ENCODE measurements around the gene EREG. TPM values are rescaled to one million over a fixed set of nuclear protein-coding genes. Genes with fewer than 3 reads are reported as not detected.

The EREG gene
- total RNA-seq, 1 experiment from 2014 or later, result 498 TPM

- Histone ChIP-seq H3K4me1 (ENCODE audit: control insufficient read depth in 1 of 2, insufficient read depth in 2 of 2, low read length in 2 of 2) (peaks cover 9 to 18% of the 10 kb centered on the region in 2 experiments; a peak in 3 of 4 replicates), H2AFZ (ENCODE audit: low read depth, low read length, poor library complexity, severe bottlenecking) (peak overlapping the region; percentile 37), H3K4me2 (ENCODE audit: low read length) (no peak overlapping the region), H3K27me3 (ENCODE audit: insufficient read depth, low read length) (no peaks in the 10 kb centered on the region), H3K9me2 (ENCODE audit: insufficient read depth) (no peaks in the 10 kb centered on the region), H4K20me1 (ENCODE audit: insufficient read depth) (no peaks in the 10 kb centered on the region), H3K9me3 (ENCODE audit: control insufficient read depth in 1 of 2, insufficient read depth in 1 of 2, low read depth in 1 of 2, low read length in 2 of 2) (no peaks in the 10 kb centered on the region), H3K9ac (ENCODE audit: low read length) (no peak overlapping the region), H3K36me3 (ENCODE audit: control insufficient read depth in 1 of 2, insufficient read depth in 2 of 2, low read length in 2 of 2) (no peaks in the 10 kb centered on the region), H3K27ac (ENCODE audit: low read depth, low read length) (no peak overlapping the region), H3K79me2 (ENCODE audit: insufficient read depth, low read length) (no peaks in the 10 kb centered on the region), H3K4me3 (replicated peaks in 1 of 2; ENCODE audit: low read depth in 1 of 2, low read length in 2 of 2) (no peak overlapping the region)
- ChIA-PET RAD21 (ENCODE audit: low non-redundant PET in 1 of 2, low total read pairs in 2 of 2, uncharacterized antibody in 2 of 2, unreplicated experiment in 2 of 2) (no interaction called here), CTCF (no interaction called here), POLR2A (no interaction called here)
- intact Hi-C loops (cut with micrococcal nuclease), result no loop called here
- BruUV-seq (replicated peaks), result no TSS peak
- ATAC-seq, result no peak
- TF ChIP-seq RAD21 (IDR thresholded peaks at IDR 0.05; ENCODE audit: low read depth), result no peak
- no peak for TF ChIP-seq SRF (IDR thresholded peaks at IDR 0.05; ENCODE audit: low read depth)
- no peak for TF ChIP-seq SIN3A (IDR thresholded peaks at IDR 0.05; ENCODE audit: low read depth)
- DNase-seq (ENCODE audit: low read depth, low spot score), result no peak
Observed at GRCh38 chr4:74433043-74433442, 68.1 kb downstream of the EREG start.

GRCh38 chr4:74433541-74434172, 68.7 kb downstream of the EREG start:
- H3K4me1 ChIP-seq (ENCODE audit: control insufficient read depth in 1 of 2, insufficient read depth in 2 of 2, low read length in 2 of 2), result peaks cover 4 to 12% of the 10 kb centered on the region in 2 experiments; a peak in 3 of 4 replicates
- ChIA-PET POLR2A (no interaction called here), CTCF (no interaction called here), RAD21 (ENCODE audit: low non-redundant PET in 1 of 2, low total read pairs in 2 of 2, uncharacterized antibody in 2 of 2, unreplicated experiment in 2 of 2) (no interaction called here)
- no TSS peak for BruUV-seq (replicated peaks)
- no peaks in the 10 kb centered on the region for H3K36me3 ChIP-seq (ENCODE audit: control insufficient read depth in 1 of 2, insufficient read depth in 2 of 2, low read length in 2 of 2)
- ATAC-seq (peak; percentile 32; the same call in 1 of the 2 replicates), DNase-seq (ENCODE audit: low read depth, low spot score) (no peak)
- intact Hi-C loops (cut with micrococcal nuclease), result no loop called here
- no peaks in the 10 kb centered on the region for H3K79me2 ChIP-seq (ENCODE audit: insufficient read depth, low read length)
- no peak overlapping the region for H3K9ac ChIP-seq (ENCODE audit: low read length)
- H3K4me3 ChIP-seq (replicated peaks in 1 of 2; ENCODE audit: low read depth in 1 of 2, low read length in 2 of 2), result no peak overlapping the region
- no peaks in the 10 kb centered on the region for H4K20me1 ChIP-seq (ENCODE audit: insufficient read depth)
- no peaks in the 10 kb centered on the region for H3K27me3 ChIP-seq (ENCODE audit: insufficient read depth, low read length)
- H3K9me2 ChIP-seq (ENCODE audit: insufficient read depth), result no peaks in the 10 kb centered on the region
- H2AFZ ChIP-seq (ENCODE audit: low read depth, low read length, poor library complexity, severe bottlenecking), result peak overlapping the region; percentile 37
- H3K27ac ChIP-seq (ENCODE audit: low read depth, low read length), result no peak overlapping the region
- H3K4me2 ChIP-seq (ENCODE audit: low read length), result no peak overlapping the region
- no peaks in the 10 kb centered on the region for H3K9me3 ChIP-seq (ENCODE audit: control insufficient read depth in 1 of 2, insufficient read depth in 1 of 2, low read depth in 1 of 2, low read length in 2 of 2)
- TF ChIP-seq ZNF274 (IDR thresholded peaks at IDR 0.05; ENCODE audit: low read depth, low read length), result no peak
- TF ChIP-seq POLR2AphosphoS5 (IDR thresholded peaks at IDR 0.05; ENCODE audit: low read depth, low read length), result no peak
- TF ChIP-seq CEBPB (IDR thresholded peaks at IDR 0.05; ENCODE audit: low read depth), result no peak
- no peak for TF ChIP-seq EZH2phosphoT487 (IDR thresholded peaks at IDR 0.05; ENCODE audit: borderline replicate concordance)
- TF ChIP-seq REST (IDR thresholded peaks at IDR 0.05; ENCODE audit: low read depth), result no peak
- TF ChIP-seq, protein P1, sequence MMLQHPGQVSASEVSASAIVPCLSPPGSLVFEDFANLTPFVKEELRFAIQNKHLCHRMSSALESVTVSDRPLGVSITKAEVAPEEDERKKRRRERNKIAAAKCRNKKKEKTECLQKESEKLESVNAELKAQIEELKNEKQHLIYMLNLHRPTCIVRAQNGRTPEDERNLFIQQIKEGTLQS (IDR thresholded peaks at IDR 0.05), result no peak
- TF ChIP-seq, protein P2, sequence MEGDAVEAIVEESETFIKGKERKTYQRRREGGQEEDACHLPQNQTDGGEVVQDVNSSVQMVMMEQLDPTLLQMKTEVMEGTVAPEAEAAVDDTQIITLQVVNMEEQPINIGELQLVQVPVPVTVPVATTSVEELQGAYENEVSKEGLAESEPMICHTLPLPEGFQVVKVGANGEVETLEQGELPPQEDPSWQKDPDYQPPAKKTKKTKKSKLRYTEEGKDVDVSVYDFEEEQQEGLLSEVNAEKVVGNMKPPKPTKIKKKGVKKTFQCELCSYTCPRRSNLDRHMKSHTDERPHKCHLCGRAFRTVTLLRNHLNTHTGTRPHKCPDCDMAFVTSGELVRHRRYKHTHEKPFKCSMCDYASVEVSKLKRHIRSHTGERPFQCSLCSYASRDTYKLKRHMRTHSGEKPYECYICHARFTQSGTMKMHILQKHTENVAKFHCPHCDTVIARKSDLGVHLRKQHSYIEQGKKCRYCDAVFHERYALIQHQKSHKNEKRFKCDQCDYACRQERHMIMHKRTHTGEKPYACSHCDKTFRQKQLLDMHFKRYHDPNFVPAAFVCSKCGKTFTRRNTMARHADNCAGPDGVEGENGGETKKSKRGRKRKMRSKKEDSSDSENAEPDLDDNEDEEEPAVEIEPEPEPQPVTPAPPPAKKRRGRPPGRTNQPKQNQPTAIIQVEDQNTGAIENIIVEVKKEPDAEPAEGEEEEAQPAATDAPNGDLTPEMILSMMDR (IDR thresholded peaks at IDR 0.05 in 2 of 3, conservative IDR thresholded peaks at IDR 0.05 in 1 of 3; ENCODE audit: borderline replicate concordance in 1 of 3, insufficient read depth in 1 of 3, low read depth in 2 of 3, low read length in 2 of 3), result no peak
- TF ChIP-seq CBX3 (IDR thresholded peaks at IDR 0.05; ENCODE audit: low read depth), result no peak
- no peak for TF ChIP-seq ZBTB33 (IDR thresholded peaks at IDR 0.05; ENCODE audit: extremely low read depth, insufficient replicate concordance, low read length)

Measured in HCT116 (cell line).